HG03196 (cell line): Measurements from ENCODE around the gene CFAP97.

Experiments used
- ATAC-seq: cut with Tn5 transposase; IDR thresholded peaks from one replicate; pipeline ENCODE4 v1.9.1; 2021; ENCODE audit not compliant: unreplicated experiment

The CFAP97 gene

DNA sequence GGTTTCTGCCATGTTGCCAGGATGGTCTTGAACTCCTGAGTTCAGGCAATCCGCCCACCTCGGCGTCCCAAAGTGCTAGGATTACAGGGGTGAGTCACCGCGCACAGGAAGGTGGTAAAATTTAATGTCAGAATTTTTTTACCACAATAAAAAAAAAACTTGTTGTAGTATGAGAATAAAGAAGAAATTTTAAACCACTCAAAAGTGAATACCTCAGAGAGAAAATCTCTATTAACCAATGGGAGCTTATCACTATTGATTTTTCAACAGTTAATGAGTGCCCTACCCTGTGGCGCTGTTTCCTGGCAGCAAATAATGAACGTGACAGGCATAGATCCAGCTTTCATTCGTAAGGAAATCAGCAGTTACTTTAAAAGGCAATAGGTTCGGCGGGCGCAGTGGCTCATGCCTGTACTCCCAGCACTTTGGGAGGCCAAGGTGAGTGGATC, 93.4 kb downstream of the CFAP97 start:
- no peak for ATAC-seq

DNA sequence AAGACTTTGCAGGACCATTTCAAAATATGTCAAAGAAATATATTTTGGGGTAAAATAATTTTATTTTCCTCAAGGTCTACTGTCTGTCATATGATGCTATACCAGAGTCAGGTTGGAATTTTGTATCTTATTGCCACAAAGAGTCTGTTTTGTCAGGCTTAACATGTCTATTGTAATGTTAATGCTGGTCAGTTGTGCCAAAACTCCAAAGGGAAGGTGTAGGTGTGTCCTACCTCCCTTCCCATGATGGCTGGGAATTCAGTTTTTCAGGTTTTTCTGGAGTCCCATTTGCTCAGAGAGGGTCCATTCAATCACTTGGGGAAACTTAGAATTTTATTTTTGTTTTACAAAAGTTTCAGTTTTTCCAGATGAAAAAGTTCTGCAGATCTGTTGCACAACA, 94.1 kb downstream of the CFAP97 start:
- ATAC-seq = no peak
